Sigmoid colon (tissue), 7 donors: ENCODE data around the gene SND1. TPM values are rescaled to one million over a fixed set of nuclear protein-coding genes. Genes with fewer than 3 reads are reported as not detected.

Source experiments
- DNase-seq: peaks from one replicate; pipeline ENCODE4 v3.0.0-alpha.2; 2019
- H3K27ac ChIP-seq, 4 donors: fragments of 200-600 bp; sonication (generic); one replicate each; pipeline ENCODE4 v1.5.1; 2016 to 2019; ENCODE audit warnings: mild to moderate bottlenecking in 1 of 4
- H3K27me3 ChIP-seq, 3 donors: fragments of 200-600 bp; sonication (generic); one replicate each; pipeline ENCODE4 v1.5.1; 2019; ENCODE audit warnings: mild to moderate bottlenecking in 1 of 3
- H3K36me3 ChIP-seq, 4 donors: fragments of 200-600 bp; sonication (generic); one replicate each; pipeline ENCODE4 v1.5.1; 2016 to 2019
- H3K4me1 ChIP-seq, 4 donors: fragments of 200-600 bp; sonication (generic); one replicate each; pipeline ENCODE4 v1.5.1; 2017 to 2019
- H3K4me3 ChIP-seq, 4 donors: fragments of 200-600 bp; sonication (generic); one replicate each; pipeline ENCODE4 v1.5.1; 2017 to 2019; ENCODE audit warnings: mild to moderate bottlenecking in 2 of 4, moderate library complexity in 1 of 4
- H3K9me3 ChIP-seq, 4 donors: fragments of 200-600 bp in 3 of 4; sonication (generic) in 3 of 4; one replicate each; pipeline versions ENCODE4 v1.5.1 to v1.6.1; 2013 to 2019
- EP300 ChIP-seq, 4 donors: sonication (generic); formaldehyde crosslinking; IDR thresholded peaks; one replicate each; pipeline ENCODE4 v1.6.1; 2017; ENCODE audit warnings: antibody characterized with exemption in 4 of 4
- POLR2A ChIP-seq, 2 donors: fragments of 450-650 bp; IDR thresholded peaks; one replicate each; pipeline ENCODE4 v1.6.1; 2016; ENCODE audit warnings: antibody characterized with exemption in 2 of 2, mild to moderate bottlenecking in 2 of 2, moderate library complexity in 2 of 2
- POLR2AphosphoS5 ChIP-seq, 4 donors: sonication (generic); formaldehyde crosslinking; IDR thresholded peaks; one replicate each; pipeline ENCODE4 v1.6.1; 2017; ENCODE audit warnings: antibody characterized with exemption in 4 of 4
- WGBS, 2 donors: extraction: QIAGEN DNeasy Blood & Tissue Kit; methylation state at CpG; one replicate each; pipeline ENCODE4 v1.1.7; 2013; 5-methylcytosine and 5-hydroxymethylcytosine counted together
- intact Hi-C: fragments of 100-400 bp; cut with DNase I; formaldehyde crosslinking; loops from one replicate; pipeline ENCODE4 v1.15.1; 2023
- polyA plus RNA-seq, 3 donors: library from polyadenylated mRNA; stranded (reverse); fragments of 200-250 nt; gene quantifications; one replicate each; pipeline ENCODE4 v1.2.3, GENCODE V29; 2013
- total RNA-seq, 4 donors: library from RNA; depleted of rRNA; stranded (reverse); fragments of >200 nt; gene quantifications; one replicate each; pipeline ENCODE4 v1.1.0, GENCODE V29; 2016
- TF ChIP-seq, protein P1 (sequence below), 4 experiments: fragments of 450-650 bp in 3 of 4; fragments of 200-600 bp in 1 of 4; IDR thresholded peaks; one replicate each; pipeline ENCODE4 v1.5.1; 2016 to 2019; ENCODE audit warnings: antibody characterized with exemption in 4 of 4, mild to moderate bottlenecking in 3 of 4, moderate library complexity in 2 of 4
- donor health status: healthy with polysubstance abuse.
- donor health status: Bipolar disorder and iron deficiency.
- donor health status: healthy.

The SND1 gene
- total and polyA plus RNA-seq, 7 donors = 30.6 to 93.4 (median 71.3) TPM

DNA sequence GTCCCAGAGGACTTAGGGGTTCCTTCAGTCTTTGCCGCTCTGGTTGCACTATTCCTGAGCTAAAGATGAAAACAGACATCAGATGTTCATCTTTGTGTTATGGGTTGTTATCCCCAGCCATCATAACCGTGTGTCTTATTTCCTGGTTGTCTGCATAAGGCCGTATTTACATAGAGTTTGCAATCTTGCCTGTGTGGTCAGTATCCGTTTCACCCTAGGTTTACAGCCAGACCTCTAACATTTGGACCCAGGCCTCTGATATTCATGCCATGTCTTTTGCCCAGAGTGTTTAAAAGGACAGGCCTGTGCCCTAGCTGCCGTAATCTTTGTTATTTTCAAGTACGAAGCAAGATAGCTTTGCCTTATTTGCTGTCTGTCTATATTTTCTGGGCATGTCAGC lies 352.6 kb downstream of the SND1 start:
- no peaks in the 10 kb centered on the region for H3K36me3 ChIP-seq
- H3K9me3 ChIP-seq = no peaks in the 10 kb centered on the region
- H3K4me3 ChIP-seq = no peak overlapping the region
- TF ChIP-seq EP300 (IDR thresholded peaks at IDR 0.05) (no peak), POLR2A (IDR thresholded peaks at IDR 0.05) (no peak), POLR2AphosphoS5 (IDR thresholded peaks at IDR 0.05) (no peak)
- TF ChIP-seq, protein P1, sequence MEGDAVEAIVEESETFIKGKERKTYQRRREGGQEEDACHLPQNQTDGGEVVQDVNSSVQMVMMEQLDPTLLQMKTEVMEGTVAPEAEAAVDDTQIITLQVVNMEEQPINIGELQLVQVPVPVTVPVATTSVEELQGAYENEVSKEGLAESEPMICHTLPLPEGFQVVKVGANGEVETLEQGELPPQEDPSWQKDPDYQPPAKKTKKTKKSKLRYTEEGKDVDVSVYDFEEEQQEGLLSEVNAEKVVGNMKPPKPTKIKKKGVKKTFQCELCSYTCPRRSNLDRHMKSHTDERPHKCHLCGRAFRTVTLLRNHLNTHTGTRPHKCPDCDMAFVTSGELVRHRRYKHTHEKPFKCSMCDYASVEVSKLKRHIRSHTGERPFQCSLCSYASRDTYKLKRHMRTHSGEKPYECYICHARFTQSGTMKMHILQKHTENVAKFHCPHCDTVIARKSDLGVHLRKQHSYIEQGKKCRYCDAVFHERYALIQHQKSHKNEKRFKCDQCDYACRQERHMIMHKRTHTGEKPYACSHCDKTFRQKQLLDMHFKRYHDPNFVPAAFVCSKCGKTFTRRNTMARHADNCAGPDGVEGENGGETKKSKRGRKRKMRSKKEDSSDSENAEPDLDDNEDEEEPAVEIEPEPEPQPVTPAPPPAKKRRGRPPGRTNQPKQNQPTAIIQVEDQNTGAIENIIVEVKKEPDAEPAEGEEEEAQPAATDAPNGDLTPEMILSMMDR (IDR thresholded peaks at IDR 0.05) = no peak
- peaks cover 0 to under 1% (median 0%) of the 10 kb centered on the region in 4 donors for H3K4me1 ChIP-seq
- H3K27ac ChIP-seq = no peak overlapping the region
- no peaks in the 10 kb centered on the region for H3K27me3 ChIP-seq
- intact Hi-C loops = no loop called here
- WGBS, 2 donors = 83 to 89% methylated on average over 6 of the region's 6 CpGs
- no peak for DNase-seq

DNA sequence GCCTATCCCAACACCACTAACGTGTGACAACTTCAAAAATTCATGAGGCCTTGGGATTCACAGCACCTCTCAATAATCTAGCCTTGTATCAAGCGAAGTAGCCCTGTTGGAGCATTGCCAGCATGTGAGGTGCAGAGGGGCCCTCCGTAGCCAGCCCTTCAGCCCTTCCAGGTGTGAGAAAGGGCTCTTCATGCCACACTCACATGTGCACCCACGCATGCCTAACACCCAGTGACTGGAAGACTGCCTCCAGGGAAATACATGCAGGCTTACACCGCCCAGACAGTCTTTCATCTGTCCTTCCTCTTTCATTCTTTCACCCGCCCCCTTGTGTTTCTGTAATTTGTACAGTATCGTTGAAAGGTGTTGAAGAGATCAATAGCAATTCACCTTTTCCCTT lies 353.1 kb downstream of the SND1 start:
- no peak for DNase-seq

DNA sequence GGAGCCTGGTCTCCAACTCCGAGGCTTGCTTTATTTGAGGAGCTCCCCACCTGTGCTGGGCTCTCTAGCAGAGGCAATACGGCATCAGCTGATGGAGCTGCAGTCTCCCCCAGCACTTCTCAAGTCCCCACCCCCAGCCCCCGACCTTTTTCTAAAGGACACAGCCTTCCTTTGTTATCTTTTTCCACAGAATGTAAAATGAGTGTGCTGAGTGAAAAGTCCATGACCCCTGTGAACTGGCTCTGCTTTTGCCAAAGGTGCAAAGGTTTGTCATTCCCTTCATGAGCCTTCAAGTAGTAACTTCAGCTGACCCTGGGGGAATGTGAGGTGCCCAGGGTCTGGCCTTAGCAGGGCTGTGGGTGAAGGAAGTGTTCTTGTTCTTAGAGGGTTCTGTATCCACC lies 353.8 kb downstream of the SND1 start:
- 89 to 91% methylated on average over 3 of the region's 3 CpGs for WGBS, 2 donors
- TF ChIP-seq POLR2A (IDR thresholded peaks at IDR 0.05) (no peak), POLR2AphosphoS5 (IDR thresholded peaks at IDR 0.05) (no peak), EP300 (IDR thresholded peaks at IDR 0.05) (no peak)
- TF ChIP-seq, protein P1 (IDR thresholded peaks at IDR 0.05) = no peak
- H3K36me3 ChIP-seq = no peaks in the 10 kb centered on the region
- H3K4me1 ChIP-seq = peaks cover 0 to 10% (median 4%) of the 10 kb centered on the region in 4 donors
- no peak overlapping the region for H3K4me3 ChIP-seq
- no peaks in the 10 kb centered on the region for H3K27me3 ChIP-seq
- intact Hi-C loops = no loop called here
- H3K9me3 ChIP-seq = no peaks in the 10 kb centered on the region
- no peak for DNase-seq
- no peak overlapping the region for H3K27ac ChIP-seq

More for the DNA sequence above, 353.1 kb downstream of the SND1 start:
- Histone ChIP-seq H3K27ac (no peak overlapping the region), H3K4me3 (no peak overlapping the region), H3K9me3 (no peaks in the 10 kb centered on the region), H3K36me3 (no peaks in the 10 kb centered on the region), H3K27me3 (no peaks in the 10 kb centered on the region), H3K4me1 (peaks cover 0 to 3% (median 0%) of the 10 kb centered on the region in 4 donors)
- TF ChIP-seq POLR2A (IDR thresholded peaks at IDR 0.05) = no peak
- TF ChIP-seq POLR2AphosphoS5 (IDR thresholded peaks at IDR 0.05) = no peak
- no peak for TF ChIP-seq EP300 (IDR thresholded peaks at IDR 0.05)
- TF ChIP-seq, protein P1 (IDR thresholded peaks at IDR 0.05) = no peak
- 83 to 92% methylated on average over 7 of the region's 7 CpGs for WGBS, 2 donors
- intact Hi-C loops = no loop called here

DNA sequence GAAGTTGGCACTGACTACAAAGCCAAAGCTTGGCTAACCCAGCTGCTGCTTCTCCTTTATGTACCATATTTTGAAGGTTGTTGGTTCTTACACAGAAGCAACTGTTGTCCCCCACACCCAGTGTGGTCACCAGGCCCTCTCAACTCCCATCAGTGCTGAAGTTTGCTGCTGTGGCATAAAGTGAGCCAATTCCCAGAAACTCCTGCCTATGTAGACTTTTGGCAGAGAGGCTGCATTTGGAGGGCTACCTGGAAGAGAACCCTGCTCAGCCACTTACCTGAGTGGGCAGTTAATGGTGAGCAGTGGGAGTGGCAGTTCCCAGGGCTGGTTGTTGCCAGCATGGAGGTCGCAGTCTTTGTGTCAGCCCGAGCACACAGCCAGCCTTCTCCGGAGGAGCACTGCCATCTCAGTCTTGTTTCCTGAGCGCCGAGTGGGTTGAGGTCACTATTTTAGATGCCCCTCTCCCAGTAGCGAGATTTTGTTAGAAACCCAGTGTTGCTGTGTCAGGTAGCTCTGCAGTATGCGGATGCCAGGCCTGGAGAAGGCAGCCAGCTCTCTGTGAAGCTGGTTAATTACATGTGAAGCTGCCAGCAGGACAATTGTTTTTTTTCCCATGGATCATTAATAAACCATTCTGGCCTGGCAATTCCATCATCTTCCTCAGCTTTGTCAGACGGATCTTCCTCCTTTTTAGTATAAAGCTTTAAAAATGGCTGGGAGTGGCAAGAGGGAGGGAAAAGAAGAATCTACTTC lies 354.7 kb downstream of the SND1 start:
- intact Hi-C loops = no loop called here
- H3K4me1 ChIP-seq = peaks cover 0 to 19% (median 14%) of the 10 kb centered on the region in 4 donors

More for the DNA sequence above, 354.7 kb downstream of the SND1 start:
- DNase-seq = no peak
- no peaks in the 10 kb centered on the region for H3K36me3 ChIP-seq
- no peaks in the 10 kb centered on the region for H3K9me3 ChIP-seq
- H3K4me3 ChIP-seq = no peak overlapping the region
- TF ChIP-seq, protein P1 (IDR thresholded peaks at IDR 0.05) = no peak
- TF ChIP-seq POLR2AphosphoS5 (IDR thresholded peaks at IDR 0.05) (no peak), EP300 (IDR thresholded peaks at IDR 0.05) (no peak), POLR2A (IDR thresholded peaks at IDR 0.05) (no peak)
- H3K27ac ChIP-seq = no peak overlapping the region
- 96 to 97% methylated on average over 8 of the region's 8 CpGs for WGBS, 2 donors
- H3K27me3 ChIP-seq = no peaks in the 10 kb centered on the region
